IMR-90 (cell line): ENCODE measurements around the gene SEMA6A. TPM values are rescaled to one million over a fixed set of nuclear protein-coding genes. Genes with fewer than 3 reads are reported as not detected.

Source experiments
- ATAC-seq: fragments of 200-7000 bp; cut with Tn5 transposase; 2 replicates; pipeline ENCODE4 v1.9.1; 2020; ENCODE audit warnings: low read depth, mild to moderate bottlenecking, moderate library complexity
- BruUV-seq: library from RNA; stranded (reverse); fragments of 400-500 nt; replicated peaks from 2 replicates; lab custom pipeline; 2021; lab: Mats Ljungman, UMichigan
- CTCF ChIA-PET: fragments of 300-600 bp; formaldehyde crosslinking; extraction: SDS; loops from one replicate; lab custom pipeline; 2021; ENCODE audit warnings: antibody characterized with exemption; lab: Yijun Ruan, JAX
- POLR2A ChIA-PET: fragments of 300-600 bp; sonication (Branson Sonifier 250); formaldehyde crosslinking; loops from one replicate; lab custom pipeline; 2022; ENCODE audit warnings: antibody characterized with exemption; ENCODE audit not compliant: unreplicated experiment; lab: Charles Lee
- DNase-seq: peaks from one replicate; pipeline ENCODE4 v3.0.0; 2013
- H2AFZ ChIP-seq: replicated peaks from 2 replicates; pipeline ENCODE3; 2013; ENCODE audit warnings: low read length, mild to moderate bottlenecking; ENCODE audit not compliant: poor library complexity
- H2AK5ac ChIP-seq: 2 replicates; pipeline ENCODE4 v1.6.1; 2013; ENCODE audit warnings: low read depth, low read length, inconsistent platforms
- H2AK9ac ChIP-seq: replicated peaks from 2 replicates; pipeline ENCODE3; 2013; ENCODE audit warnings: mild to moderate bottlenecking, low read depth, low read length, moderate library complexity; ENCODE audit not compliant: poor library complexity
- H2BK120ac ChIP-seq: 2 replicates; pipeline ENCODE4 v1.6.1; 2013; ENCODE audit warnings: low read depth, low read length, inconsistent platforms
- H2BK15ac ChIP-seq: 3 replicates; pipeline ENCODE4 v1.6.1; 2013; ENCODE audit warnings: low read depth, low read length, inconsistent platforms
- H2BK20ac ChIP-seq: 2 replicates; pipeline ENCODE4 v1.6.1; 2013; ENCODE audit warnings: low read depth, mild to moderate bottlenecking, inconsistent platforms, low read length, moderate library complexity
- H2BK5ac ChIP-seq: 2 replicates; pipeline ENCODE4 v1.6.1; 2013; ENCODE audit warnings: mild to moderate bottlenecking, low read depth, low read length, inconsistent platforms; ENCODE audit not compliant: poor library complexity, severe bottlenecking
- H3K14ac ChIP-seq: replicated peaks from 2 replicates; pipeline ENCODE4 v1.6.1; 2013; ENCODE audit warnings: low read depth, low read length, inconsistent platforms
- H3K18ac ChIP-seq: 2 replicates; pipeline ENCODE4 v1.6.1; 2013; ENCODE audit warnings: low read depth, low read length, control low read depth
- H3K23ac ChIP-seq: 2 replicates; pipeline ENCODE4 v1.6.1; 2013; ENCODE audit warnings: low read depth, low read length, inconsistent platforms
- H3K27ac ChIP-seq: 2 replicates; pipeline ENCODE4 v1.5.1; 2013; ENCODE audit warnings: mild to moderate bottlenecking, control low read depth, low read length; ENCODE audit not compliant: insufficient read depth
- H3K27me3 ChIP-seq: 2 replicates; pipeline ENCODE4 v1.6.1; 2013; ENCODE audit warnings: low read length; ENCODE audit not compliant: control insufficient read depth, insufficient read depth
- H3K36me3 ChIP-seq: 2 replicates; pipeline ENCODE4 v1.6.1; 2013; ENCODE audit warnings: low read length, mixed read lengths; ENCODE audit not compliant: control insufficient read depth, insufficient read depth
- H3K4ac ChIP-seq: 2 replicates; pipeline ENCODE4 v1.6.1; 2013; ENCODE audit warnings: low read depth, low read length, inconsistent platforms
- H3K4me1 ChIP-seq: 2 replicates; pipeline ENCODE4 v1.6.1; 2013; ENCODE audit warnings: low read length, mixed read lengths; ENCODE audit not compliant: control insufficient read depth, insufficient read depth
- H3K4me2 ChIP-seq: 2 replicates; pipeline ENCODE4 v1.6.1; 2013; ENCODE audit warnings: low read depth, mild to moderate bottlenecking, control low read depth, low read length, moderate library complexity
- H3K4me3 ChIP-seq: 2 replicates; pipeline ENCODE4 v1.5.1; 2013; ENCODE audit warnings: low read depth, mild to moderate bottlenecking, control low read depth, low read length, moderate library complexity; ENCODE audit not compliant: insufficient read depth
- H3K56ac ChIP-seq: 2 replicates; pipeline ENCODE4 v1.6.1; 2013; ENCODE audit warnings: low read length, inconsistent platforms; ENCODE audit not compliant: insufficient read depth; ENCODE audit errors: extremely low read depth
- H3K79me1 ChIP-seq, 2 experiments: 2 replicates each; pipeline ENCODE4 v1.6.1; 2013; ENCODE audit warnings: low read length in 2 of 2, inconsistent platforms in 1 of 2, low read depth in 1 of 2
- H3K9ac ChIP-seq: 2 replicates; pipeline ENCODE4 v1.6.1; 2013; ENCODE audit warnings: low read depth, low read length, control low read depth
- H3K9me1 ChIP-seq: 2 replicates; pipeline ENCODE4 v1.6.1; 2013; ENCODE audit warnings: low read length, inconsistent platforms; ENCODE audit not compliant: insufficient read depth
- H3K9me3 ChIP-seq: 2 replicates; pipeline ENCODE4 v1.6.1; 2013; ENCODE audit warnings: low read length; ENCODE audit not compliant: control insufficient read depth, insufficient read depth
- H4K20me1 ChIP-seq: 2 replicates; pipeline ENCODE4 v1.6.1; 2013; ENCODE audit warnings: low read length, inconsistent platforms; ENCODE audit not compliant: insufficient read depth
- H4K5ac ChIP-seq: 2 replicates; pipeline ENCODE4 v1.6.1; 2013; ENCODE audit warnings: mild to moderate bottlenecking, low read depth, low read length, control low read depth
- H4K8ac ChIP-seq, 2 experiments: 2 replicates each; pipeline ENCODE4 v1.6.1; 2013; ENCODE audit warnings: low read depth in 2 of 2, low read length in 2 of 2, control low read depth in 1 of 2, inconsistent platforms in 1 of 2
- H4K91ac ChIP-seq: 2 replicates; pipeline ENCODE4 v1.6.1; 2013; ENCODE audit warnings: low read depth, low read length, inconsistent platforms; ENCODE audit not compliant: insufficient read depth
- MAFK ChIP-seq: IDR thresholded peaks from 2 replicates; pipeline ENCODE4 v1.6.1; 2012; ENCODE audit warnings: low read depth, low read length, improper control_type of control experiment
- NFE2L2 ChIP-seq: fragments of 150-350 bp; IDR thresholded peaks from 2 replicates; pipeline ENCODE4 v1.6.1; 2016; ENCODE audit warnings: low read depth, mild to moderate bottlenecking, low read length
- RAD21 ChIP-seq: IDR thresholded peaks from 2 replicates; pipeline ENCODE4 v1.6.1; 2012; ENCODE audit warnings: low read length, improper control_type of control experiment
- WGBS, 2 experiments: methylation state at CpG; one replicate each; pipeline versions ENCODE4 v1.1.5 to v1.1.7; 2013; ENCODE audit warnings: missing lambda C conversion rate in 2 of 2; ENCODE audit not compliant: insufficient read length in 1 of 2; ENCODE audit errors: extremely low coverage in 2 of 2; 5-methylcytosine and 5-hydroxymethylcytosine counted together
- dilution Hi-C: fragments of 300-500 bp; cut with HindIII; formaldehyde crosslinking; loops from one replicate; pipeline ENCODE4 v1.14.3; 2018; ENCODE audit warnings: low sequenced_read_pairs; ENCODE audit not compliant: unreplicated experiment
- in situ Hi-C: fragments of 300-500 bp; cut with MboI; formaldehyde crosslinking; loops from 3 replicates; pipeline ENCODE4 v1.14.3; 2019; ENCODE audit warnings: low sequenced_read_pairs, inconsistent platforms, mixed read lengths
- intact Hi-C: fragments of 100-400 bp; cut with micrococcal nuclease; formaldehyde crosslinking; loops from 2 replicates; pipeline ENCODE4 v1.10.0; 2022
- polyA plus RNA-seq, 3 experiments: library from polyadenylated mRNA; depleted of rRNA; stranded (reverse); fragments of >200 nt; gene quantifications; 2 replicates each; pipeline ENCODE4 v1.2.3, GENCODE V29; 2012; ENCODE audit warnings: low replicate concordance in 1 of 3
- total RNA-seq: library from RNA; depleted of rRNA; stranded (reverse); fragments of >200 nt; gene quantifications from 2 replicates; pipeline ENCODE4 v1.2.3, GENCODE V29; 2012
- TF ChIP-seq, protein P1 (sequence below): conservative IDR thresholded peaks from 2 replicates; pipeline ENCODE4 v1.5.1; 2012; ENCODE audit warnings: mild to moderate bottlenecking, low read depth, low read length, improper control_type of control experiment

The SEMA6A gene
- total and polyA plus RNA-seq, 2 of the 4 experiments (the other 2 are of a cell fraction), result 0.27 to 0.36 TPM

GRCh38 chr5:116595498-116595897 lies 20.9 kb upstream of the SEMA6A start:
- intact Hi-C loops, result no loop called here

More at GRCh38 chr5:116595498-116595897, 20.9 kb upstream of the SEMA6A start:
- Histone ChIP-seq H3K36me3 (no peaks in the 10 kb centered on the region), H3K27me3 (no peaks in the 10 kb centered on the region), H4K91ac (no peak overlapping the region), H2BK5ac (no peak overlapping the region), H2AK9ac (no peak overlapping the region), H3K4me2 (no peak overlapping the region), H3K56ac (no peak overlapping the region), H2BK15ac (no peak overlapping the region), H3K4me1 (no peaks in the 10 kb centered on the region), H2AFZ (no peak overlapping the region), H3K4me3 (no peak overlapping the region), H2AK5ac (no peak overlapping the region), H3K4ac (no peak overlapping the region), H2BK120ac (no peak overlapping the region), H3K9me1 (no peaks in the 10 kb centered on the region), H3K14ac (no peak overlapping the region), H2BK20ac (no peak overlapping the region), H3K27ac (no peak overlapping the region), H3K18ac (no peak overlapping the region), H4K8ac (no peak overlapping the region), H4K5ac (no peak overlapping the region), H3K79me1 (no peaks in the 10 kb centered on the region), H4K20me1 (no peaks in the 10 kb centered on the region), H3K9me3 (no peaks in the 10 kb centered on the region), H3K9ac (no peak overlapping the region), H3K23ac (no peak overlapping the region)
- ATAC-seq (no peak), DNase-seq (no peak)
- CTCF ChIA-PET, result interaction anchor here (0.7 kb wide), 1 partner anchor 22 kb away, joined by 3 read pairs; no protein-coding TSS in a partner anchor
- TF ChIP-seq NFE2L2 (no peak), MAFK (no peak), RAD21 (no peak)
- TF ChIP-seq, protein P1, sequence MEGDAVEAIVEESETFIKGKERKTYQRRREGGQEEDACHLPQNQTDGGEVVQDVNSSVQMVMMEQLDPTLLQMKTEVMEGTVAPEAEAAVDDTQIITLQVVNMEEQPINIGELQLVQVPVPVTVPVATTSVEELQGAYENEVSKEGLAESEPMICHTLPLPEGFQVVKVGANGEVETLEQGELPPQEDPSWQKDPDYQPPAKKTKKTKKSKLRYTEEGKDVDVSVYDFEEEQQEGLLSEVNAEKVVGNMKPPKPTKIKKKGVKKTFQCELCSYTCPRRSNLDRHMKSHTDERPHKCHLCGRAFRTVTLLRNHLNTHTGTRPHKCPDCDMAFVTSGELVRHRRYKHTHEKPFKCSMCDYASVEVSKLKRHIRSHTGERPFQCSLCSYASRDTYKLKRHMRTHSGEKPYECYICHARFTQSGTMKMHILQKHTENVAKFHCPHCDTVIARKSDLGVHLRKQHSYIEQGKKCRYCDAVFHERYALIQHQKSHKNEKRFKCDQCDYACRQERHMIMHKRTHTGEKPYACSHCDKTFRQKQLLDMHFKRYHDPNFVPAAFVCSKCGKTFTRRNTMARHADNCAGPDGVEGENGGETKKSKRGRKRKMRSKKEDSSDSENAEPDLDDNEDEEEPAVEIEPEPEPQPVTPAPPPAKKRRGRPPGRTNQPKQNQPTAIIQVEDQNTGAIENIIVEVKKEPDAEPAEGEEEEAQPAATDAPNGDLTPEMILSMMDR, result no peak
- no CpG with 5 or more reads among the region's 3 CpGs for WGBS, 2 experiments
- POLR2A ChIA-PET, result no interaction called here
- dilution Hi-C loops (no loop called here), in situ Hi-C loops (no loop called here)
- BruUV-seq, result no TSS peak
